Ishikawa (cell line): ENCODE data around the gene DOCK1.

Experiments used
- CEBPB ChIP-seq: IDR thresholded peaks from 2 replicates; pipeline ENCODE4 v1.6.1; 2012
- CREB1 ChIP-seq: IDR thresholded peaks from 2 replicates; pipeline ENCODE4 v1.6.1; 2012; ENCODE audit warnings: low read depth
- EGR1 ChIP-seq: IDR thresholded peaks from 2 replicates; pipeline ENCODE4 v1.6.1; 2012
- EP300 ChIP-seq: IDR thresholded peaks from 2 replicates; pipeline ENCODE4 v1.6.1; 2012; ENCODE audit warnings: borderline replicate concordance
- FOXM1 ChIP-seq: IDR thresholded peaks from 2 replicates; pipeline ENCODE4 v1.6.1; 2012; ENCODE audit warnings: low read depth, borderline replicate concordance
- NFIC ChIP-seq: IDR thresholded peaks from 2 replicates; pipeline ENCODE4 v1.6.1; 2012
- RAD21 ChIP-seq: IDR thresholded peaks from 2 replicates; pipeline ENCODE4 v1.6.1; 2012; ENCODE audit warnings: low read depth
- TAF1 ChIP-seq: IDR thresholded peaks from 2 replicates; pipeline ENCODE4 v1.6.1; 2012; ENCODE audit warnings: low read depth, mild to moderate bottlenecking
- TCF12 ChIP-seq: IDR thresholded peaks from 2 replicates; pipeline ENCODE4 v1.6.1; 2012; ENCODE audit warnings: low read depth
- TEAD4 ChIP-seq: IDR thresholded peaks from 2 replicates; pipeline ENCODE4 v1.6.1; 2012
- YY1 ChIP-seq: IDR thresholded peaks from 2 replicates; pipeline ENCODE4 v1.6.1; 2012; ENCODE audit warnings: low read depth
- ZBTB7A ChIP-seq: IDR thresholded peaks from 2 replicates; pipeline ENCODE4 v1.6.1; 2012; ENCODE audit warnings: low read depth
- TF ChIP-seq, protein P1 (sequence below): IDR thresholded peaks from 2 replicates; pipeline ENCODE4 v1.6.1; 2012
- TF ChIP-seq, protein P2 (sequence below): IDR thresholded peaks from 2 replicates; pipeline ENCODE4 v1.6.1; 2012; ENCODE audit warnings: low read depth, mild to moderate bottlenecking
- TF ChIP-seq, protein P3 (sequence below): IDR thresholded peaks from 2 replicates; pipeline ENCODE4 v1.6.1; 2012

Gene DOCK1

DNA sequence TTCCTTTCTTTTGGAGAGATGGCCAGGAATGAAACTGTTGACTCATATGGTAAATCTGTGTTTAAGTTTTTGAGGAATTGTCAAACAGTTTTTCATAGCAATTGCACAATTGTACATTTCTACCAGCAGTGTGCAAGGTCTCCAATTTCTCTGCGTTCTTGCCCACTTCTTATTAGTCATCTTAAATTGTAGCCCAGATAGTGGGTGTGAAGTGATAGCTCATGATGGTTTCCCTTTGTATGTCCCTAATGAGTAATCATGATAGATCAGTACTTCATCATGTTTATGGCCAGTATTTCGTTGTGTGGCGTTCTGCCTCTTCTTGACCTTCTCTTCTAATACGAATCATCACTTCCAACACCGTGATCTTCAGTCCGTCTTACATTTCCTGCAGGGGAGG, 136.3 kb downstream of the DOCK1 start:
- TF ChIP-seq FOXM1: no peak
- TF ChIP-seq RAD21: no peak
- TF ChIP-seq EGR1: no peak
- TF ChIP-seq, protein P1, sequence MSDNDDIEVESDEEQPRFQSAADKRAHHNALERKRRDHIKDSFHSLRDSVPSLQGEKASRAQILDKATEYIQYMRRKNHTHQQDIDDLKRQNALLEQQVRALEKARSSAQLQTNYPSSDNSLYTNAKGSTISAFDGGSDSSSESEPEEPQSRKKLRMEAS: no peak
- TF ChIP-seq YY1: no peak
- TF ChIP-seq TAF1: no peak
- TF ChIP-seq, protein P2, sequence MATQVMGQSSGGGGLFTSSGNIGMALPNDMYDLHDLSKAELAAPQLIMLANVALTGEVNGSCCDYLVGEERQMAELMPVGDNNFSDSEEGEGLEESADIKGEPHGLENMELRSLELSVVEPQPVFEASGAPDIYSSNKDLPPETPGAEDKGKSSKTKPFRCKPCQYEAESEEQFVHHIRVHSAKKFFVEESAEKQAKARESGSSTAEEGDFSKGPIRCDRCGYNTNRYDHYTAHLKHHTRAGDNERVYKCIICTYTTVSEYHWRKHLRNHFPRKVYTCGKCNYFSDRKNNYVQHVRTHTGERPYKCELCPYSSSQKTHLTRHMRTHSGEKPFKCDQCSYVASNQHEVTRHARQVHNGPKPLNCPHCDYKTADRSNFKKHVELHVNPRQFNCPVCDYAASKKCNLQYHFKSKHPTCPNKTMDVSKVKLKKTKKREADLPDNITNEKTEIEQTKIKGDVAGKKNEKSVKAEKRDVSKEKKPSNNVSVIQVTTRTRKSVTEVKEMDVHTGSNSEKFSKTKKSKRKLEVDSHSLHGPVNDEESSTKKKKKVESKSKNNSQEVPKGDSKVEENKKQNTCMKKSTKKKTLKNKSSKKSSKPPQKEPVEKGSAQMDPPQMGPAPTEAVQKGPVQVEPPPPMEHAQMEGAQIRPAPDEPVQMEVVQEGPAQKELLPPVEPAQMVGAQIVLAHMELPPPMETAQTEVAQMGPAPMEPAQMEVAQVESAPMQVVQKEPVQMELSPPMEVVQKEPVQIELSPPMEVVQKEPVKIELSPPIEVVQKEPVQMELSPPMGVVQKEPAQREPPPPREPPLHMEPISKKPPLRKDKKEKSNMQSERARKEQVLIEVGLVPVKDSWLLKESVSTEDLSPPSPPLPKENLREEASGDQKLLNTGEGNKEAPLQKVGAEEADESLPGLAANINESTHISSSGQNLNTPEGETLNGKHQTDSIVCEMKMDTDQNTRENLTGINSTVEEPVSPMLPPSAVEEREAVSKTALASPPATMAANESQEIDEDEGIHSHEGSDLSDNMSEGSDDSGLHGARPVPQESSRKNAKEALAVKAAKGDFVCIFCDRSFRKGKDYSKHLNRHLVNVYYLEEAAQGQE: no peak
- no peak for TF ChIP-seq EP300
- no peak for TF ChIP-seq ZBTB7A
- no peak for TF ChIP-seq NFIC
- TF ChIP-seq CEBPB: no peak
- no peak for TF ChIP-seq TEAD4
- no peak for TF ChIP-seq CREB1

DNA sequence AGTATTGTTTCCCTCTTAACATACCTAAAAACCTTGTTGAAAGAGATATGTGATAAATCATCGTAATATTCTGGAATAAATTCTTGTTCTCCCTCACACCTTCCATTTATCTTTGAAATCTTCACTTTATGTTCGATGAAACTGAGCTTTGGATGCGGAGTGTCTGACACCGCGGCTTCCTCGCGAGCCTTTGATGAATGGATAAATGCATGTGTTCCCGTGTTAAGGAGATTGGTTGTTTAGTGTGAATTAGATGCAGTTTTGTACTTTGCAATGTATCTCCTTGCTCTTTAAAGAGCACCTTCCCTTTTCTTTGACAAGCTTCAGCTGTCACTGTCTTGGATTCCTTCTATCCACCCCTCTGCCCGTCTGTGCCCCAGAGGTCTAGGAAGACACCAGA, 138.1 kb downstream of the DOCK1 start:
- TF ChIP-seq, protein P1: no peak
- TF ChIP-seq CREB1 (no peak), YY1 (no peak), TEAD4 (no peak), EGR1 (no peak), EP300 (no peak), FOXM1 (no peak), TCF12 (no peak), NFIC (no peak), RAD21 (no peak), ZBTB7A (no peak), TAF1 (no peak), CEBPB (no peak)
- TF ChIP-seq, protein P2: no peak
- TF ChIP-seq, protein P3, sequence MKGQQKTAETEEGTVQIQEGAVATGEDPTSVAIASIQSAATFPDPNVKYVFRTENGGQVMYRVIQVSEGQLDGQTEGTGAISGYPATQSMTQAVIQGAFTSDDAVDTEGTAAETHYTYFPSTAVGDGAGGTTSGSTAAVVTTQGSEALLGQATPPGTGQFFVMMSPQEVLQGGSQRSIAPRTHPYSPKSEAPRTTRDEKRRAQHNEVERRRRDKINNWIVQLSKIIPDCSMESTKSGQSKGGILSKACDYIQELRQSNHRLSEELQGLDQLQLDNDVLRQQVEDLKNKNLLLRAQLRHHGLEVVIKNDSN: no peak

DNA sequence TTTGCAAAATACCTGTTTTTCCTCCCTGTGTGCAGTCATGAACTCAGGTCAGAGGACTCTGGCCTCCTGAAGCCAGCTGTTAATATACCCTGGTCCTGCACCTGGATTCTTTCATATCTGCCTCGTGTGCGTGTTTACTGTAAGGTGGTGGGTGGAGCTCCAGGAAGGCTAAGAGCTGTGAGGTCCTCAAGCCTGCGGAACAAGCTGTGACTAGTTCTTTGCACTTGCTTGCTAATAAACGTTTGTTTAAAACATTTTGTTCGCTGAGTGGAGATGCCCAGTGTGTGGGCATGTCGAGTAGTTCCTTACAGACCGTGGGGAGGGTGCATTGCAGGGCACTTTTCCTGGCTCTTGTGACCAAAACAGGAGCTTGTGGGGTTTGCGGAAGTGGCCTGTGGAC, 139.0 kb downstream of the DOCK1 start:
- TF ChIP-seq NFIC (no peak), RAD21 (no peak)

DNA sequence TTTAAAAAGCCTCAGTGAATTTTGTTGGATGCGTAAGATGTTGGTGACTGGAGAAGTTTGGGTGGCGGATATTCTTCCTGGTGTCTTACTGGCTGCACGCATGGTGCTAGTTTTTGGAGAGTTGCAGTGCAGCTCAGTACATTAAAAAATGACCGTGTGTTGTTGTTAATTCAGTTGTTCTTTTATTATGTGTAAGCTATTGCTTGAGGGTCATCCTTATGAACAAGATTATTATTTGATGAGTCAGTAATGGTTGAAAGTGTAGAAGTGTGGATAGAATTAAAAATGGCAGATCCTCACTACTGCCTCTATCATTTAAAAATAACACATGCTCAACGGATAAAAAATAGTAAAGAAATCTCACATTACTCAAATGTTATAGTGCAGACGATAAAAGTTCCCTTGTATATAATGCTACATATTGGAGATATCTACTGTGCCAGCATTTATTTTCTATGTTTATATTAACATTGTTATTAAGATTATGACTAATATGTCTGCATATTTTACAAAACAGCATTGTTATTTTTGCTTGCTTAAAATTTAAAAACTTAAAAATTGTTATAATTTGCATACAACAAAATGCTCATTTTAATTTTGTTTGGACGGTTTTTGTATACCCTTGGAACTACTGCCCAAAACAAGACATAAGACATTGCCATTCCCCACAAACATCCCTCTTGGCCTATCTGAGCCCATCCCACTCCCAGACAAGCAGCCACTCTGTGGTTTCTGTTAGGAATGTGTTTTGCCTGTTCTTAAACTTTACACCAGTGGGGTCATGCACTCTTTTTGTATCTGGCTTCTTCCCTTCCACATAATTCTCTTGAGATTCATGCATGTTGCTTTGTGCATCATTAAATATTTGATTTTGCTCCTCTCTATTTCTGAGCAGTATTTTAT, 142.0 kb downstream of the DOCK1 start:
- TF ChIP-seq, protein P3: no peak

DNA sequence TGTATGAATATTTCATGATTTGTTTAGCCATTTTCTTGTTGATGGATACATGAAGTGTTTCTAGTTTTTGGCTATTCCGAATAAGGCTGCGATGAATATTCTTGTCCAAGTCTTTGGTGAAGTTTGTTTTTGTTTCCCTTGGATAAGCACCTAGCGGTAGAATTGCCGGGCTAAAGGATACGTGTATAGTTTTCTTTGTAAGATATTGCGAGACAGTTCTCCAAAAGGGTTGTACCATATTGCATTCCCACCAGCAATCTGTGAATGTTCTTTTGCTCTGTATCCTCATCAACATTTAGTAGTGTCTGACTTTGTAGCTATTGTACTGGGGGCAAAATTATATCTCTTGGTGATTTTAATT, 142.6 kb downstream of the DOCK1 start:
- TF ChIP-seq RAD21 (no peak), EP300 (no peak), YY1 (no peak), TCF12 (no peak), EGR1 (no peak), CEBPB (no peak), ZBTB7A (no peak), TAF1 (no peak), NFIC (no peak), CREB1 (no peak), FOXM1 (no peak), TEAD4 (no peak)
- TF ChIP-seq, protein P1: no peak
- TF ChIP-seq, protein P2: no peak
- TF ChIP-seq, protein P3: no peak
